Tibial nerve (tissue), 4 donors: ENCODE data around the gene MYB. TPM values are rescaled to one million over a fixed set of nuclear protein-coding genes. Genes with fewer than 3 reads are reported as not detected.

Source experiments
- DNase-seq, 2 donors: peaks; one replicate each; pipeline ENCODE4 v3.0.0-alpha.2; 2019; ENCODE audit warnings: low spot score in 2 of 2
- H3K27ac ChIP-seq, 4 donors: fragments of 200-600 bp; sonication (generic) in 3 of 4; one replicate each; pipeline ENCODE4 v1.5.1; 2017 to 2019; ENCODE audit warnings: mild to moderate bottlenecking in 1 of 4
- H3K27me3 ChIP-seq, 2 donors: fragments of 200-600 bp; sonication (generic) in 1 of 2; one replicate each; pipeline versions ENCODE4 v1.5.1 to v1.6.0; 2017 to 2019
- H3K36me3 ChIP-seq, 3 donors: fragments of 200-600 bp; sonication (generic); one replicate each; pipeline ENCODE4 v1.5.1; 2018 to 2019
- H3K4me1 ChIP-seq, 4 donors: fragments of 200-600 bp; sonication (generic) in 3 of 4; one replicate each; pipeline ENCODE4 v1.5.1; 2017 to 2019
- H3K4me3 ChIP-seq, 4 donors: fragments of 200-600 bp; sonication (generic) in 3 of 4; one replicate each; pipeline ENCODE4 v1.5.1; 2017 to 2019; ENCODE audit warnings: mild to moderate bottlenecking in 1 of 4, moderate library complexity in 1 of 4
- H3K9me3 ChIP-seq, 4 donors: fragments of 200-600 bp; sonication (generic) in 3 of 4; one replicate each; pipeline ENCODE4 v1.5.1; 2017 to 2019
- EP300 ChIP-seq, 2 donors: sonication (generic); formaldehyde crosslinking; IDR thresholded peaks; one replicate each; pipeline ENCODE4 v1.6.1; 2017; ENCODE audit warnings: antibody characterized with exemption in 2 of 2, mild to moderate bottlenecking in 1 of 2
- POLR2A ChIP-seq, 2 donors: fragments of 450-650 bp; IDR thresholded peaks; one replicate each; pipeline ENCODE4 v1.6.1; 2017; ENCODE audit warnings: antibody characterized with exemption in 2 of 2, mild to moderate bottlenecking in 2 of 2, moderate library complexity in 2 of 2
- WGBS, 2 donors: methylation state at CpG; one replicate each; pipeline ENCODE4 v1.1.5; 2018; 5-methylcytosine and 5-hydroxymethylcytosine counted together
- small RNA-seq: library from RNA; depleted of rRNA; stranded (forward); fragments of <200 nt; gene quantifications from one replicate; pipeline ENCODE3, GENCODE V24; 2016
- total RNA-seq, 4 donors: library from RNA; depleted of rRNA; stranded (reverse); fragments of >200 nt; gene quantifications; one replicate each; pipeline ENCODE4 v1.1.0, GENCODE V29; 2016
- TF ChIP-seq, protein P1 (sequence below), 5 experiments: fragments of 200-600 bp in 3 of 5; fragments of 450-650 bp in 2 of 5; sonication (generic) in 3 of 5; IDR thresholded peaks; one replicate each; pipeline ENCODE4 v1.5.1; 2016 to 2019; ENCODE audit warnings: antibody characterized with exemption in 5 of 5, mild to moderate bottlenecking in 3 of 5, moderate library complexity in 2 of 5

MYB gene
- total RNA-seq, 4 donors from 2014 or later = 0.63 to 1.2 (median 0.83) TPM

DNA sequence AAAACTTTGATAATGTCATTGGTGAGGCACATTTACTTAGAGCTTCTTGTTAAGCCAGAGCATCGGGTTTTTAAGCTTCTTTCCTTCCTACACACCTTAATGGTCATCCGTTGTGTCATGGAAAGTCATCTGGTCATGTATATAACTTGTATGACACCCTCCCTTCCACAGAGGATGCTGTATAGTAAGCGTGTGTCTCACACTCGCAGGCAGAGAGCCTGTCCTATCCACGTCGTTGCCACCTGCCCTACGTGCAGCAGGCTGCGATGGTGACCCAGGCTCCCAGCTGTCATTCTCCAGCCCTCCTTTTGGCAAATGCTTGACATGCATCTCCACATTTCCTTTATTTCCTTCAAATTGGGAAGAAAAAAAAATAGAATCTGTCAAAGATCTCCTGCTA lies 85.6 kb downstream of the MYB start:
- Histone ChIP-seq H3K4me1 (no peaks in the 10 kb centered on the region), H3K9me3 (no peaks in the 10 kb centered on the region), H3K27me3 (no peaks in the 10 kb centered on the region), H3K27ac (no peak overlapping the region), H3K36me3 (no peaks in the 10 kb centered on the region), H3K4me3 (no peak overlapping the region)
- TF ChIP-seq, protein P1, sequence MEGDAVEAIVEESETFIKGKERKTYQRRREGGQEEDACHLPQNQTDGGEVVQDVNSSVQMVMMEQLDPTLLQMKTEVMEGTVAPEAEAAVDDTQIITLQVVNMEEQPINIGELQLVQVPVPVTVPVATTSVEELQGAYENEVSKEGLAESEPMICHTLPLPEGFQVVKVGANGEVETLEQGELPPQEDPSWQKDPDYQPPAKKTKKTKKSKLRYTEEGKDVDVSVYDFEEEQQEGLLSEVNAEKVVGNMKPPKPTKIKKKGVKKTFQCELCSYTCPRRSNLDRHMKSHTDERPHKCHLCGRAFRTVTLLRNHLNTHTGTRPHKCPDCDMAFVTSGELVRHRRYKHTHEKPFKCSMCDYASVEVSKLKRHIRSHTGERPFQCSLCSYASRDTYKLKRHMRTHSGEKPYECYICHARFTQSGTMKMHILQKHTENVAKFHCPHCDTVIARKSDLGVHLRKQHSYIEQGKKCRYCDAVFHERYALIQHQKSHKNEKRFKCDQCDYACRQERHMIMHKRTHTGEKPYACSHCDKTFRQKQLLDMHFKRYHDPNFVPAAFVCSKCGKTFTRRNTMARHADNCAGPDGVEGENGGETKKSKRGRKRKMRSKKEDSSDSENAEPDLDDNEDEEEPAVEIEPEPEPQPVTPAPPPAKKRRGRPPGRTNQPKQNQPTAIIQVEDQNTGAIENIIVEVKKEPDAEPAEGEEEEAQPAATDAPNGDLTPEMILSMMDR (IDR thresholded peaks at IDR 0.05) = no peak
- no peak for TF ChIP-seq POLR2A (IDR thresholded peaks at IDR 0.05)
- no peak for TF ChIP-seq EP300 (IDR thresholded peaks at IDR 0.05)
- DNase-seq = no peak
- WGBS, 2 donors = 71 to 79% methylated on average over 8 of the region's 8 CpGs

DNA sequence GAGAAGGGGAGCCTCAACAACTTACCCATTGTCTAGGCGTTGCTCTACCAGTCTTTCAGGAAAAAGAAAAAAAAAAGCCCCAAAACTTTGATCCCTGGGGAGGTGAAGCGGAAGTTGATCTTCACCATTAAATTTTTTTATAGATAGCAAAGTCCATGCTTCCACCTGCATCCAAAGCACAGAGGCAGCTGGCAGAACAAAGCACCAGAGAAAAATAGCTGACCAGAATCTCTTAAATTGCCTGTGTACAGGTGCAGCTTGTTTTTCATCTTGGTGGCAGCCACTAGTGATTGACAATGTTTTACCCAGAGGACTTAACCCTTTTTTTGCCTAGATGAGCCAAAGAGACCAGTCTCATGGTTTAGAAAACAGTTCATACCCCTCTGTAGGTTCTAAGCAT lies 86.0 kb downstream of the MYB start:
- H3K9me3 ChIP-seq = no peaks in the 10 kb centered on the region
- TF ChIP-seq EP300 (IDR thresholded peaks at IDR 0.05) = no peak
- TF ChIP-seq, protein P1 (IDR thresholded peaks at IDR 0.05) = no peak
- TF ChIP-seq POLR2A (IDR thresholded peaks at IDR 0.05) = no peak
- H3K4me3 ChIP-seq = no peak overlapping the region
- no peak for DNase-seq
- H3K36me3 ChIP-seq = no peaks in the 10 kb centered on the region
- H3K27ac ChIP-seq = no peak overlapping the region
- no peaks in the 10 kb centered on the region for H3K27me3 ChIP-seq
- no peaks in the 10 kb centered on the region for H3K4me1 ChIP-seq
- WGBS, 2 donors = 43 to 50% methylated on average over 2 of the region's 2 CpGs

DNA sequence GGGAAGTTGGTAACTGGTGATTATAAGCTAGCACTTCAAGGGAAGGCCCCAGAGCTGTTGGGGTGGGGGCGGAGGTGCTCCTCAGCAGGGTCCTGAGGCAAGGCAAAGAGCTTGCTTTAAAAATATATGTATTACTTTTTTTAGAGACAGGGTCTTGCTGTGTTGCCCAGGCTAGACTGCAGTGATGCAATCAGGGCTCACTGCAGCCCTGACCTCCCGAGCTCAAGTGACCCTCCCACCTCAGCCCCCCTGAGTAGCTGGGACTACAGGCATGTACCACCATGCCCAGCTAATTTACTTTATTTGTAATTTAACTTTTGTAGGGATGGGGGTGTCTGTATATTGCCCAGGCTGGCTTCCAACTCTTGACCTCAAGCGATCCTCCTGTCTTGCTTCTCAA lies 87.2 kb downstream of the MYB start:
- no peaks in the 10 kb centered on the region for H3K27me3 ChIP-seq
- no peak for DNase-seq
- TF ChIP-seq EP300 (IDR thresholded peaks at IDR 0.05) (no peak), POLR2A (IDR thresholded peaks at IDR 0.05) (no peak)
- TF ChIP-seq, protein P1 (IDR thresholded peaks at IDR 0.05) = no peak
- H3K36me3 ChIP-seq = no peaks in the 10 kb centered on the region
- H3K27ac ChIP-seq = no peak overlapping the region
- WGBS, 2 donors = 84 to 85% methylated on average over 3 of the region's 3 CpGs
- no peaks in the 10 kb centered on the region for H3K9me3 ChIP-seq
- no peak overlapping the region for H3K4me3 ChIP-seq
- no peaks in the 10 kb centered on the region for H3K4me1 ChIP-seq

DNA sequence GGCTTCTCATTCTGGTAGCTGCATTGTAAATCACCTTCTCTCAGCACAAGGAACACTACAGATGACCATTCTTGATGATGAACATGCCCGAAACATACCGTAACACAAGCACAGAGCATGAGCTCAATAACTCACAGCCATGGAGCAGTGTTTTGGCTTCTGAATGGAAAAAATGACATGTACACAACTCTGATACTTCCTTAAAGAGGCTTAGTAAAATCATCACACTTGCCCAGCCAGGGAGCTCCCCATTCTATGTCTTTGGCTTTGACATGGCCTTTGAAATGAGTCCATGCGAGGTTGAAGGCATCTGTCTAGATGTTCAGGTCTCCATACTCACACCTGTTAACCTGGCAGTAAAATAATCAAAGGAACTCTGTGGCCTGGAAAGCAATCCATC lies 87.6 kb downstream of the MYB start:
- Histone ChIP-seq H3K9me3 (no peaks in the 10 kb centered on the region), H3K4me1 (no peaks in the 10 kb centered on the region), H3K36me3 (no peaks in the 10 kb centered on the region), H3K4me3 (no peak overlapping the region), H3K27ac (no peak overlapping the region), H3K27me3 (no peaks in the 10 kb centered on the region)
- TF ChIP-seq EP300 (IDR thresholded peaks at IDR 0.05) (no peak), POLR2A (IDR thresholded peaks at IDR 0.05) (no peak)
- TF ChIP-seq, protein P1 (IDR thresholded peaks at IDR 0.05) = no peak
- no peak for DNase-seq
- 88 to 90% methylated on average over 3 of the region's 3 CpGs for WGBS, 2 donors

Small RNA genes lying within 50 kb of the gene (small RNA-seq; reads per million reads assigned to genes)
- gene MIR548A2 = not detected

Other genes starting within 250 kb of the MYB start
- gene ALDH8A1, start 231.2 kb upstream of the MYB start, total RNA-seq = 1 to 10 TPM in 3 of 4 donors, under 1 TPM in 1; 0.90 to 4.2 (median 2.3) TPM
- gene HBS1L, start 126.5 kb upstream of the MYB start, total RNA-seq = 10 to 100 TPM; 31.2 to 54.2 (median 46.0) TPM